Nephron (organoid): ENCODE results near the gene NECAB2.

Source experiments
- H3K27ac Mint-ChIP-seq, 3 experiments: 2 replicates each; pipeline ENCODE4 v1.8.0; 2020; ENCODE audit warnings: mixed read lengths in 3 of 3, mild to moderate bottlenecking in 2 of 3, moderate library complexity in 1 of 3
- H3K27me3 Mint-ChIP-seq: 2 replicates; pipeline ENCODE4 v1.8.0; 2021; ENCODE audit warnings: low read depth, mild to moderate bottlenecking, moderate library complexity, mixed read lengths
- H3K36me3 Mint-ChIP-seq: 2 replicates; pipeline ENCODE4 v1.8.0; 2020; ENCODE audit warnings: low read depth, mixed read lengths
- H3K4me1 Mint-ChIP-seq: 2 replicates; pipeline ENCODE4 v1.8.0; 2020; ENCODE audit warnings: mixed read lengths
- H3K4me3 Mint-ChIP-seq, 3 experiments: 2 replicates each; pipeline ENCODE4 v1.8.0; 2020; ENCODE audit warnings: mild to moderate bottlenecking in 3 of 3, mixed read lengths in 3 of 3, moderate library complexity in 2 of 3
- H3K9me3 Mint-ChIP-seq: 2 replicates; pipeline ENCODE4 v1.8.0; 2020; ENCODE audit warnings: mixed read lengths
- CTCF ChIP-seq, 3 experiments: fragments of 200-600 bp; sonication (generic); IDR thresholded peaks; one replicate each; pipeline ENCODE4 v1.5.0; 2021; ENCODE audit warnings: antibody characterized with exemption in 3 of 3; ENCODE audit not compliant: unreplicated experiment in 3 of 3

Gene NECAB2

GRCh38 chr16:83958137-83958845 lies 9.8 kb upstream of the NECAB2 start:
- H3K27me3 Mint-ChIP-seq, result peaks cover 16% of the 10 kb centered on the region
- H3K4me3 Mint-ChIP-seq, result no peak overlapping the region
- H3K4me1 Mint-ChIP-seq, result peaks cover 19% of the 10 kb centered on the region
- H3K27ac Mint-ChIP-seq, result no peak overlapping the region
- H3K36me3 Mint-ChIP-seq, result no peaks in the 10 kb centered on the region
- no peaks in the 10 kb centered on the region for H3K9me3 Mint-ChIP-seq
- no peak for TF ChIP-seq CTCF (IDR thresholded peaks at IDR 0.05; ENCODE audit: unreplicated experiment in 3 of 3)

- Mint-ChIP-seq H3K4me1 (peaks cover 13% of the 10 kb centered on the region), H3K4me3 (no peak overlapping the region)
- no peak for TF ChIP-seq CTCF (IDR thresholded peaks at IDR 0.05; ENCODE audit: unreplicated experiment in 3 of 3)
Measured at GRCh38 chr16:83958846-83959565, 9.0 kb upstream of the NECAB2 start.

GRCh38 chr16:83959656-83960434 lies 8.2 kb upstream of the NECAB2 start:
- Mint-ChIP-seq H3K9me3 (no peaks in the 10 kb centered on the region), H3K27me3 (peaks cover 17% of the 10 kb centered on the region), H3K36me3 (no peaks in the 10 kb centered on the region), H3K4me1 (peaks cover 7% of the 10 kb centered on the region), H3K27ac (no peak overlapping the region), H3K4me3 (no peak overlapping the region)
- TF ChIP-seq CTCF (IDR thresholded peaks at IDR 0.05; ENCODE audit: unreplicated experiment in 3 of 3), result no peak

More at GRCh38 chr16:83958846-83959565, 9.0 kb upstream of the NECAB2 start:
- no peaks in the 10 kb centered on the region for H3K9me3 Mint-ChIP-seq
- peaks cover 14% of the 10 kb centered on the region for H3K27me3 Mint-ChIP-seq
- no peaks in the 10 kb centered on the region for H3K36me3 Mint-ChIP-seq
- H3K27ac Mint-ChIP-seq, result no peak overlapping the region

- peaks cover 13% of the 10 kb centered on the region for H3K27me3 Mint-ChIP-seq
- peaks cover 7% of the 10 kb centered on the region for H3K4me1 Mint-ChIP-seq
- no peak overlapping the region for H3K27ac Mint-ChIP-seq
- H3K36me3 Mint-ChIP-seq, result no peaks in the 10 kb centered on the region
- H3K4me3 Mint-ChIP-seq, result no peak overlapping the region
- H3K9me3 Mint-ChIP-seq, result no peaks in the 10 kb centered on the region
- TF ChIP-seq CTCF (IDR thresholded peaks at IDR 0.05; ENCODE audit: unreplicated experiment in 3 of 3), result no peak
Measured at GRCh38 chr16:83960521-83961249, 7.4 kb upstream of the NECAB2 start.

- Mint-ChIP-seq H3K4me1 (peaks cover 7% of the 10 kb centered on the region), H3K4me3 (no peak overlapping the region), H3K27me3 (peaks cover 11% of the 10 kb centered on the region), H3K9me3 (no peaks in the 10 kb centered on the region), H3K36me3 (no peaks in the 10 kb centered on the region), H3K27ac (no peak overlapping the region)
- no peak for TF ChIP-seq CTCF (IDR thresholded peaks at IDR 0.05; ENCODE audit: unreplicated experiment in 3 of 3)
Measured at GRCh38 chr16:83961591-83961990, 6.5 kb upstream of the NECAB2 start.
